HepG2 (cell line): ENCODE measurements around the gene MEF2A. TPM values are rescaled to one million over a fixed set of nuclear protein-coding genes. Genes with fewer than 3 reads are reported as not detected.
A peak's percentile ranks its signal among the peaks of the same experiment; 100 is the strongest.

Experiments
- ATAC-seq: fragments of 200-7000 bp; cut with Tn5 transposase; 3 replicates; pipeline ENCODE4 v1.9.1; 2020; ENCODE audit warnings: mild to moderate bottlenecking, moderate library complexity
- BruUV-seq: library from RNA; stranded (reverse); fragments of 400-500 nt; replicated peaks from 2 replicates; lab custom pipeline; 2021; lab: Mats Ljungman, UMichigan
- CTCF ChIA-PET: fragments of 300-600 bp; formaldehyde crosslinking; extraction: SDS; loops from one replicate; lab custom pipeline; 2021; ENCODE audit warnings: low total read pairs, inconsistent platforms, low intra/inter-chr PET ratio; lab: Yijun Ruan, JAX
- POLR2A ChIA-PET: fragments of 350-600 bp; sonication (Branson Sonifier 250); formaldehyde crosslinking; loops from one replicate; lab custom pipeline; 2020; ENCODE audit warnings: antibody characterized with exemption, inconsistent platforms; lab: Yijun Ruan, JAX
- DNase-seq: peaks from one replicate; pipeline ENCODE4 v3.0.0-alpha.2; 2015; ENCODE audit warnings: low spot score
- FAIRE-seq: peaks from 3 replicates; lab custom pipeline; 2011; peaks lifted over from hg19 to GRCh38; lab: Jason Lieb, UNC
- H2AFZ ChIP-seq: one replicate; pipeline ENCODE4 v1.6.1; 2011; ENCODE audit warnings: low read length, inconsistent platforms
- H3K27ac ChIP-seq: fragments of 300-600 bp; 3 replicates; pipeline ENCODE4 v1.8.0; 2011; ENCODE audit warnings: mixed run types, mild to moderate bottlenecking, mixed read lengths, low read length, inconsistent platforms; ENCODE audit not compliant: insufficient read depth; ENCODE audit errors: extremely low read length
- H3K27me3 ChIP-seq, 2 experiments: fragments of 200-600 bp in 1 of 2; 2 replicates in 1 of 2; 3 replicates in 1 of 2; pipeline versions ENCODE4 v1.6.0 to v1.8.0; 2011; ENCODE audit warnings: low read length in 2 of 2, mild to moderate bottlenecking in 2 of 2, moderate library complexity in 2 of 2, inconsistent platforms in 1 of 2; ENCODE audit not compliant: insufficient read depth in 2 of 2, control insufficient read depth in 1 of 2
- H3K36me3 ChIP-seq, 2 experiments: fragments of 200-600 bp in 1 of 2; replicated peaks in 1 of 2; 2 replicates in 1 of 2; 3 replicates in 1 of 2; pipeline versions ENCODE4 v1.5.1 to v1.8.0; 2011; ENCODE audit warnings: low read length in 2 of 2, inconsistent platforms in 1 of 2; ENCODE audit not compliant: insufficient read depth in 2 of 2, control insufficient read depth in 1 of 2
- H3K4me1 ChIP-seq: 2 replicates; pipeline ENCODE4 v1.5.1; 2012; ENCODE audit warnings: low read length, inconsistent platforms; ENCODE audit not compliant: insufficient read depth
- H3K4me2 ChIP-seq: 2 replicates; pipeline ENCODE4 v1.6.0; 2011; ENCODE audit warnings: low read depth, low read length, inconsistent platforms
- H3K4me3 ChIP-seq, 3 experiments: fragments of 200-600 bp in 1 of 3; sonication (generic), shearing (Covaris generic) in 1 of 3; replicated peaks in 1 of 3; 2 replicates each; pipeline ENCODE4 v1.5.1; 2011 to 2016; ENCODE audit warnings: low read length in 3 of 3, inconsistent platforms in 2 of 3, low read depth in 2 of 3, mild to moderate bottlenecking in 2 of 3, control low read depth in 1 of 3, mixed read lengths in 1 of 3; ENCODE audit not compliant: insufficient read depth in 1 of 3
- H3K79me2 ChIP-seq: one replicate; pipeline ENCODE4 v1.6.1; 2011; ENCODE audit warnings: low read length, inconsistent platforms; ENCODE audit not compliant: insufficient read depth
- H3K9ac ChIP-seq: 2 replicates; pipeline ENCODE4 v1.6.0; 2011; ENCODE audit warnings: mild to moderate bottlenecking, low read depth, low read length, inconsistent platforms; ENCODE audit not compliant: insufficient read depth
- H3K9me3 ChIP-seq: 2 replicates; pipeline ENCODE4 v1.5.1; 2012; ENCODE audit warnings: mild to moderate bottlenecking, low read length
- H4K20me1 ChIP-seq: 2 replicates; pipeline ENCODE4 v1.6.0; 2011; ENCODE audit warnings: inconsistent platforms, mild to moderate bottlenecking, low read length, moderate library complexity; ENCODE audit not compliant: insufficient read depth
- DPF2 ChIP-seq: sonication (generic); formaldehyde crosslinking; IDR thresholded peaks from 2 replicates; pipeline ENCODE4 v1.4.0; 2020; ENCODE audit warnings: mild to moderate bottlenecking, low read depth, missing genetic modification reagents, borderline replicate concordance
- KMT2A ChIP-seq: sonication (generic); formaldehyde crosslinking; IDR thresholded peaks from 2 replicates; pipeline ENCODE4 v1.4.0; 2020; ENCODE audit warnings: missing genetic modification reagents
- MAFF ChIP-seq: IDR thresholded peaks from 2 replicates; pipeline ENCODE4 v1.6.1; 2011; ENCODE audit warnings: low read depth, low read length, improper control_type of control experiment
- MAFK ChIP-seq, 2 experiments: IDR thresholded peaks in 1 of 2; conservative IDR thresholded peaks in 1 of 2; 2 replicates each; pipeline ENCODE4 v1.6.1; 2011; ENCODE audit warnings: improper control_type of control experiment in 2 of 2, low read length in 2 of 2
- MXD4 ChIP-seq: IDR thresholded peaks from 2 replicates; pipeline ENCODE4 v1.6.1; 2016; ENCODE audit warnings: mild to moderate bottlenecking, missing biosample characterization, missing genetic modification reagents
- POLR2AphosphoS5 ChIP-seq: IDR thresholded peaks from 2 replicates; pipeline ENCODE4 v1.6.1; 2012; ENCODE audit warnings: low read depth, low read length
- RARA ChIP-seq: IDR thresholded peaks from 2 replicates; pipeline ENCODE4 v1.6.1; 2016; ENCODE audit warnings: missing genetic modification reagents, missing compliant biosample characterization
- RBFOX2 ChIP-seq: fragments of 200-400 bp; formaldehyde crosslinking; IDR thresholded peaks from 2 replicates; pipeline ENCODE4 v1.6.1; 2017; ENCODE audit warnings: low read depth, mild to moderate bottlenecking, low read length
- SKI ChIP-seq: fragments of 450-650 bp; IDR thresholded peaks from one replicate; pipeline ENCODE4 v1.6.1; 2018; ENCODE audit warnings: mild to moderate bottlenecking; ENCODE audit not compliant: partially characterized antibody
- SUZ12 ChIP-seq: fragments of 150-350 bp; IDR thresholded peaks from 2 replicates; pipeline ENCODE4 v1.6.1; 2014; ENCODE audit warnings: low read depth, low read length
- ZNF124 ChIP-seq: sonication (generic); formaldehyde crosslinking; IDR thresholded peaks from 2 replicates; pipeline ENCODE4 v1.4.0; 2020; ENCODE audit warnings: missing genetic modification reagents
- ZNF24 ChIP-seq: fragments of 450-650 bp; IDR thresholded peaks from 2 replicates; pipeline ENCODE4 v1.6.1; 2017; ENCODE audit warnings: antibody characterized with exemption, mild to moderate bottlenecking
- ZNF282 ChIP-seq: fragments of 450-650 bp; IDR thresholded peaks from 2 replicates; pipeline ENCODE4 v1.6.1; 2018; ENCODE audit not compliant: partially characterized antibody
- ZNF501 ChIP-seq: sonication (generic); formaldehyde crosslinking; IDR thresholded peaks from 2 replicates; pipeline ENCODE4 v1.5.1; 2020; ENCODE audit warnings: mild to moderate bottlenecking, moderate library complexity, missing genetic modification reagents
- ZNF543 ChIP-seq: sonication (generic); formaldehyde crosslinking; IDR thresholded peaks from 2 replicates; pipeline ENCODE4 v1.4.0; 2020; ENCODE audit warnings: mild to moderate bottlenecking, missing genetic modification reagents
- ZNF562 ChIP-seq: sonication (generic); formaldehyde crosslinking; IDR thresholded peaks from 2 replicates; pipeline ENCODE4 v1.8.0; 2022; ENCODE audit warnings: missing genetic modification reagents, borderline replicate concordance
- ZNF720 ChIP-seq: sonication (generic); formaldehyde crosslinking; IDR thresholded peaks from 2 replicates; pipeline ENCODE4 v1.4.0; 2020; ENCODE audit warnings: missing genetic modification reagents
- ZNF75D ChIP-seq: sonication (generic); formaldehyde crosslinking; IDR thresholded peaks from 2 replicates; pipeline ENCODE4 v1.8.1; 2023; ENCODE audit warnings: missing genetic modification reagents, mild to moderate bottlenecking, borderline replicate concordance
- ZNF790 ChIP-seq: sonication (generic); formaldehyde crosslinking; IDR thresholded peaks from 2 replicates; pipeline ENCODE4 v1.8.0; 2022; ENCODE audit warnings: missing genetic modification reagents, mild to moderate bottlenecking, borderline replicate concordance
- ZSCAN22 ChIP-seq: sonication (generic); formaldehyde crosslinking; IDR thresholded peaks from 2 replicates; pipeline ENCODE4 v1.4.0; 2020; ENCODE audit warnings: mild to moderate bottlenecking, missing genetic modification reagents
- WGBS: methylation state at CpG from one replicate; pipeline ENCODE4 v1.1.6; 2017; ENCODE audit warnings: low lambda C conversion rate; 5-methylcytosine and 5-hydroxymethylcytosine counted together
- in situ Hi-C: cut with HindIII; loops from 2 replicates; pipeline ENCODE4 v1.10.0; 2017; ENCODE audit warnings: low pct_unique_long_range_greater_than_20kb; ENCODE audit not compliant: extremely low pct_ligation_motif_present
- intact Hi-C: fragments of 100-400 bp; cut with micrococcal nuclease; formaldehyde crosslinking; loops from one replicate; pipeline ENCODE4 v1.10.0; 2022; ENCODE audit not compliant: unreplicated experiment
- polyA plus RNA-seq, 8 experiments: library from polyadenylated mRNA; depleted of rRNA in 3 of 8; stranded (reverse) in 7 of 8; unstranded in 1 of 8; fragments of >200 nt; fragmentation: Illumina TruSeq in 4 of 8; extraction: Trizol in 4 of 8; gene quantifications; 2 replicates each; pipeline versions ENCODE4 v1.2.1 to v1.2.3, GENCODE V29; 2011 to 2016; ENCODE audit warnings: low read depth in 4 of 8, missing spikeins in 1 of 8, mixed read lengths in 1 of 8; ENCODE audit not compliant: insufficient read depth in 1 of 8
- total RNA-seq, 5 experiments: library from RNA; depleted of rRNA; stranded (reverse); fragments of >200 nt; fragmentation: Illumina TruSeq; extraction: Trizol; gene quantifications; 2 replicates each; pipeline ENCODE4 v1.2.3, GENCODE V29; 2016; ENCODE audit warnings: low read depth in 1 of 5

Gene MEF2A
- total and polyA plus RNA-seq, 2 of the 13 experiments (the other 11 are each of a cell fraction or from before 2014, with no cell fraction given): 15.2 to 24.4 TPM

GRCh38 chr15:99592145-99592791, 26.5 kb downstream of the MEF2A start:
- no peak overlapping the region for H3K27ac ChIP-seq
- ATAC-seq: no peak
- H4K20me1 ChIP-seq: 0 out of 2 replicates have a peak, but pooled peaks cover 4% of the 10 kb centered on the region
- no peak for DNase-seq
- POLR2A ChIA-PET: no interaction called here
- no peak overlapping the region for H2AFZ ChIP-seq
- no TSS peak for BruUV-seq
- intact Hi-C loops: no loop called here
- H3K27me3 ChIP-seq: no peaks in the 10 kb centered on the region
- H3K9me3 ChIP-seq: no peaks in the 10 kb centered on the region
- peaks cover 87% of the 10 kb centered on the region for H3K79me2 ChIP-seq
- no peak overlapping the region for H3K9ac ChIP-seq
- FAIRE-seq: no peak
- 99% methylated on average over 6 of the region's 6 CpGs for WGBS
- H3K4me2 ChIP-seq: no peak overlapping the region
- in situ Hi-C loops: no loop called here
- H3K4me1 ChIP-seq: peaks cover 19% of the 10 kb centered on the region
- no peak overlapping the region for H3K4me3 ChIP-seq
- no peak for TF ChIP-seq ZNF501 (CRISPR knock-in tag)
- TF ChIP-seq RBFOX2: no peak
- TF ChIP-seq MAFK (conservative IDR thresholded peaks at IDR 0.05 in 1 of 2, IDR thresholded peaks at IDR 0.05 in 1 of 2; ENCODE audit: low read length in 2 of 2): peak in 1 of 2 experiments; percentile 32; a peak in 1 of 4 replicates
- peak; percentile 36; the same call in 1 of the 2 replicates for TF ChIP-seq MAFF
- TF ChIP-seq SKI: no peak
- CTCF ChIA-PET: no interaction called here
- H3K36me3 ChIP-seq: no peaks in the 10 kb centered on the region; a peak in 1 of 5 replicates

DNA sequence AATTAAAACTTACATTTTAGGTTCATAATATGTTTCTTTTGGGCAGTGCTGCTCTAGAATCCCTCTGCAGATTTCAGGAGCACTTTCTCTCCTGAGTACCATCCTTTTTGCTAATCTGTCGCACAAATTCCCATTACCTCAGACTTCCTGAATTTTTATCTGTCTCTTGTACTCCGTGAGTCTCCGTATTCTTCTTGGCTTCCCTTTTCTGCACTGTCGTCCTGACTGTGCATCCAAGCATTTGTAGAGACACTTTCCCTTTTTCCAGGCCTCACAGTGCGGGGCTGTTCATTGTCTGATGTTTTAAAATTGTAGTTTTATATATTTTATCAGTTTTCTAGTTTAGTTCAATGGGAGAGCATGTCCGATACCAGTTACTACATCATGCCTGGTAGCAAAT, 27.3 kb downstream of the MEF2A start:
- in situ Hi-C loops (no loop called here), intact Hi-C loops (no loop called here)
- Histone ChIP-seq H3K9me3 (no peaks in the 10 kb centered on the region), H2AFZ (no peak overlapping the region), H3K4me1 (peaks cover 19% of the 10 kb centered on the region), H3K4me2 (no peak overlapping the region), H3K9ac (no peak overlapping the region), H3K79me2 (peaks cover 80% of the 10 kb centered on the region), H3K27ac (no peak overlapping the region), H3K27me3 (no peaks in the 10 kb centered on the region), H3K36me3 (no peaks in the 10 kb centered on the region; a peak in 1 of 5 replicates), H4K20me1 (0 out of 2 replicates have a peak, but pooled peaks cover 4% of the 10 kb centered on the region), H3K4me3 (no peak overlapping the region)
- no peak for ATAC-seq
- no peak for FAIRE-seq
- WGBS: 92% methylated on average over 6 of the region's 6 CpGs
- DNase-seq: no peak
- POLR2A ChIA-PET: no interaction called here
- BruUV-seq: no TSS peak
- CTCF ChIA-PET: no interaction called here
- TF ChIP-seq ZNF24 (no peak), ZNF75D (no peak), KMT2A (CRISPR knock-in tag) (no peak), ZNF543 (CRISPR knock-in tag) (no peak), DPF2 (CRISPR knock-in tag) (no peak), MXD4 (CRISPR knock-in tag) (no peak), MAFK (conservative IDR thresholded peaks at IDR 0.05 in 1 of 2, IDR thresholded peaks at IDR 0.05 in 1 of 2; ENCODE audit: low read length in 2 of 2) (no peak), ZSCAN22 (CRISPR knock-in tag) (no peak), ZNF720 (CRISPR knock-in tag) (no peak), ZNF282 (no peak), ZNF562 (CRISPR knock-in tag) (no peak), POLR2AphosphoS5 (no peak), ZNF790 (no peak), ZNF124 (CRISPR knock-in tag) (no peak), RARA (CRISPR knock-in tag) (no peak), SUZ12 (no peak)
